ENCODE measurements around the gene ZNF84. TPM values are rescaled to one million over a fixed set of nuclear protein-coding genes. Genes with fewer than 3 reads are reported as not detected.

ZNF84 gene
- total and polyA plus RNA-seq, 2 of the 8 experiments (the other 6 are each of a cell fraction or from before 2014, with no cell fraction given), result 8.9 to 34.0 TPM

DNA sequence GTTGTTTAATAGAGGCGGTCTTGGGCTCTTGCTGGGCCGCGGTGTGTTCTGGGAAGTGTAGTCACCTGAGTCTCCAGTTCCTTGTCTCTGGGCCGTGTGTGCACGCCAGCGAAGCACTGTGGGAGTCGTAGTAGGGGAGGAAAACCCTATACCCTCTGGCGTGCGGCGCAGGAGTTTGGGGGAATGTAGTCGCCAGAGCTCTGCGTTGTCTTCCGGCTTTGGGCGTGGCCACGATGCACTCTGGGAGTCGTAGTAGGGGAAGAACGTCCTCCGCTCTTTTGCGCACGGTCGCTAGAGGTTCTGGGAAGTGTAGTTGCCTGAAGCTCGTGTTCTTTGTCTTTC lies 42.7 kb downstream of the ZNF84 start (continued):
- TF ChIP-seq CBX8 (IDR thresholded peaks at IDR 0.05; ENCODE audit: borderline replicate concordance, low read depth, low read length) (no peak), TAF1 (IDR thresholded peaks at IDR 0.05; ENCODE audit: low read depth, low read length) (0 out of 2 replicates have a peak, but pooled peaks have one; percentile 38), YY1 (IDR thresholded peaks at IDR 0.05; ENCODE audit: low read depth, low read length) (no peak), HDAC2 (IDR thresholded peaks at IDR 0.05; ENCODE audit: borderline replicate concordance in 1 of 2, low read depth in 2 of 2, low read length in 2 of 2) (no peak), POLR2A (IDR thresholded peaks at IDR 0.05; ENCODE audit: control extremely low read depth in 1 of 2, low read depth in 2 of 2, low read length in 2 of 2) (no peak), GABPA (IDR thresholded peaks at IDR 0.05; ENCODE audit: borderline replicate concordance, insufficient read depth, low read length) (peak; percentile 83; the same call in 1 of the 2 replicates), NRF1 (IDR thresholded peaks at IDR 0.05; ENCODE audit: low read depth, low read length) (no peak), CBX5 (IDR thresholded peaks at IDR 0.05; ENCODE audit: low read depth, low read length) (no peak), CREB1 (IDR thresholded peaks at IDR 0.05) (peak; percentile 99), TAF7 (optimal IDR thresholded peaks at IDR 0.05; ENCODE audit: borderline replicate concordance, low read depth, low read length) (no peak), RAD21 (IDR thresholded peaks at IDR 0.05 in 1 of 2, conservative IDR thresholded peaks at IDR 0.05 in 1 of 2; ENCODE audit: low read depth in 2 of 2, low read length in 2 of 2) (no peak), SUZ12 (IDR thresholded peaks at IDR 0.05; ENCODE audit: low read length) (no peak), TEAD4 (IDR thresholded peaks at IDR 0.05; ENCODE audit: low read depth, low read length) (peak; percentile 68), RBBP5 (IDR thresholded peaks at IDR 0.05; ENCODE audit: borderline replicate concordance, low read depth, low read length) (no peak), BACH1 (IDR thresholded peaks at IDR 0.05; ENCODE audit: low read length) (no peak), BCL11A (IDR thresholded peaks at IDR 0.05; ENCODE audit: low read depth in 2 of 2, low read length in 2 of 2) (no peak), POLR2AphosphoS5 (IDR thresholded peaks at IDR 0.05; ENCODE audit: low read depth, low read length) (no peak; the same call in 1 of the 2 replicates), SRF (IDR thresholded peaks at IDR 0.05; ENCODE audit: low read depth, low read length) (peak; percentile 80), FOSL1 (IDR thresholded peaks at IDR 0.05; ENCODE audit: insufficient read depth, low read depth, low read length) (no peak)
- TF ChIP-seq, protein P1, sequence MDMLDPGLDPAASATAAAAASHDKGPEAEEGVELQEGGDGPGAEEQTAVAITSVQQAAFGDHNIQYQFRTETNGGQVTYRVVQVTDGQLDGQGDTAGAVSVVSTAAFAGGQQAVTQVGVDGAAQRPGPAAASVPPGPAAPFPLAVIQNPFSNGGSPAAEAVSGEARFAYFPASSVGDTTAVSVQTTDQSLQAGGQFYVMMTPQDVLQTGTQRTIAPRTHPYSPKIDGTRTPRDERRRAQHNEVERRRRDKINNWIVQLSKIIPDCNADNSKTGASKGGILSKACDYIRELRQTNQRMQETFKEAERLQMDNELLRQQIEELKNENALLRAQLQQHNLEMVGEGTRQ (IDR thresholded peaks at IDR 0.05; ENCODE audit: low read length), result no peak; the same call in 1 of the 2 replicates
- TF ChIP-seq, protein P2, sequence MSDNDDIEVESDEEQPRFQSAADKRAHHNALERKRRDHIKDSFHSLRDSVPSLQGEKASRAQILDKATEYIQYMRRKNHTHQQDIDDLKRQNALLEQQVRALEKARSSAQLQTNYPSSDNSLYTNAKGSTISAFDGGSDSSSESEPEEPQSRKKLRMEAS (IDR thresholded peaks at IDR 0.05), result no peak

All from H1 (cell line).